C4-2B (cell line): ENCODE measurements around the gene CMKLR1.

Source experiments
- H3K27ac ChIP-seq: fragments of 450-650 bp; 2 replicates; pipeline ENCODE4 v1.5.1; 2017
- CTCF ChIP-seq: fragments of 450-650 bp; conservative IDR thresholded peaks from 2 replicates; pipeline ENCODE4 v1.5.1; 2017; ENCODE audit warnings: mild to moderate bottlenecking
- ZFX ChIP-seq: fragments of 450-650 bp; IDR thresholded peaks from 2 replicates; pipeline ENCODE4 v1.6.1; 2017

The CMKLR1 gene

DNA sequence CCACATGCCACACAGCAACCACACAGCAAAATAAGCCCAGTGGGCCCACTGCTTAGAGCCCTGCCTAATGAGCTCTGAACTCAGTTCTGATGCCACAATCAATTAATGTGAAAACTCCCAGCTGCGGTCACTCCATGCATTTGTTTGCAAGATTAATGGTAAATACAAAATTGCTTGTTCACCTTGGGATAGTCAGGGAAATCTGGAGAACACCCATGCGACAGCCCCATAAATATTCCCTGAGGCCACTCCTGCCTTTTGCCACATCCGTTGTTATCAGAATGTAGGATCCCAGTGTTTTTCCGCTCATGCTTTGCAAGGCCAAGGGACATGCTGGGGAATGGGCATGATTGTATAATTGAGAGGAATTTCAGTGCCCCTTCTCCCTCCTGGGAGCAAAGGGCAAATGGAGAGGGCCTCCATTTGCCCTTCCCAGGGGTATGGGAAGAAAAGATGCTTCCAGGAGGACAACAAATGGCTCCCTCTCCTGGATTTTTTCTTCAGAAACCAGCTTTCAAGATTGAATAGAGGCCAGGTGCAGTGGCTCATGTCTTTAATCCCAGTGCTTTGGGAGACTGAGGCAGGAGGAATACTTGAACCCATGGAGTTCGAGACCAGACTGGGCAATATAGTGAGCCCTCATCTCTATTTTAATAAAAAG is 30.8 kb upstream of the CMKLR1 start:
- TF ChIP-seq ZFX (no peak), CTCF (no peak)
- H3K27ac ChIP-seq: no peak overlapping the region

- TF ChIP-seq CTCF: no peak
- no peak for TF ChIP-seq ZFX
- no peak overlapping the region for H3K27ac ChIP-seq
Measured at GRCh38 chr12:108368089-108368488, 29.0 kb upstream of the CMKLR1 start.

- H3K27ac ChIP-seq: no peak overlapping the region
- no peak for TF ChIP-seq CTCF
- TF ChIP-seq ZFX: no peak
Measured at GRCh38 chr12:108367436-108367835, 28.3 kb upstream of the CMKLR1 start.

DNA sequence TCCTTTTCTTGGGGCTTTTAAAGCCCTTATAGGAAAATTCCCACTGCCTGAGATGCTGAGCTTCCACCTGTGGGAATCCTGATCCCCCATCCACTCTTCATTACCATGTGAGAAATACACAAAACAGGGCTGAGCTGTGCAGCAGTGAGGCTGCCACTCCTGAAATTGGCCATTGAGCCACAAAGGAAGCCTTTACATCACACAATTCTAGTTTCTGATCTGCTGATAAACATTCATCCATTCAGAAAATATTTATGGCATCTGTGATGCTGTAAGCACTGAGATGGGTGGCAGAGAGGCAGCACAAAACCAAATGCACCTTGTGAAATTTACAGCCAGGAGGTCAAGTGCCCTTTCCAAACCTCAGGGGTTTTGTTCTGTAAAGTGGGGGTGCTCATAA is 26.2 kb upstream of the CMKLR1 start:
- no peak overlapping the region for H3K27ac ChIP-seq

GRCh38 chr12:108364879-108365278 is 25.8 kb upstream of the CMKLR1 start:
- H3K27ac ChIP-seq: no peak overlapping the region
- no peak for TF ChIP-seq CTCF
- no peak for TF ChIP-seq ZFX

More for the DNA sequence above, 26.2 kb upstream of the CMKLR1 start:
- TF ChIP-seq ZFX (no peak), CTCF (no peak)

GRCh38 chr12:108363565-108363964 is 24.5 kb upstream of the CMKLR1 start:
- TF ChIP-seq CTCF (no peak), ZFX (no peak)
- H3K27ac ChIP-seq: no peak overlapping the region

- TF ChIP-seq ZFX (no peak), CTCF (no peak)
Measured at GRCh38 chr12:108363165-108363564, 24.1 kb upstream of the CMKLR1 start.

More at GRCh38 chr12:108363165-108363564, 24.1 kb upstream of the CMKLR1 start:
- no peak overlapping the region for H3K27ac ChIP-seq
